Ishikawa (cell line): ENCODE results near the gene SMYD3.

ENCODE experiments used
- CREB1 ChIP-seq: IDR thresholded peaks from 2 replicates; pipeline ENCODE4 v1.6.1; 2012; ENCODE audit warnings: low read depth
- EP300 ChIP-seq: IDR thresholded peaks from 2 replicates; pipeline ENCODE4 v1.6.1; 2012; ENCODE audit warnings: borderline replicate concordance
- MAX ChIP-seq: IDR thresholded peaks from 2 replicates; pipeline ENCODE4 v1.6.1; 2012
- TAF1 ChIP-seq: IDR thresholded peaks from 2 replicates; pipeline ENCODE4 v1.6.1; 2012; ENCODE audit warnings: low read depth, mild to moderate bottlenecking
- TCF12 ChIP-seq: IDR thresholded peaks from 2 replicates; pipeline ENCODE4 v1.6.1; 2012; ENCODE audit warnings: low read depth
- USF1 ChIP-seq: IDR thresholded peaks from 2 replicates; pipeline ENCODE4 v1.6.1; 2012
- YY1 ChIP-seq: IDR thresholded peaks from 2 replicates; pipeline ENCODE4 v1.6.1; 2012; ENCODE audit warnings: low read depth

- no peak for TF ChIP-seq CREB1
- TF ChIP-seq YY1: no peak
- no peak for TF ChIP-seq EP300
- no peak for TF ChIP-seq TAF1
- no peak for TF ChIP-seq TCF12
- TF ChIP-seq USF1: no peak
- no peak for TF ChIP-seq MAX
These were observed 19.8 kb upstream of the SMYD3 start for GRCh38 chr1:246526915-246527314.
